ENCODE data around the gene TMEM167A.
A peak's percentile ranks its signal among the peaks of the same experiment; 100 is the strongest.

The TMEM167A gene

GRCh38 chr5:83076742-83077661 lies at the start of gene TMEM167A, which contains the start of gene XRCC4:
Gene TMEM167A, minus strand, starts transcription at chr5:83077394. Its CDS starts 71 bp downstream, at chr5:83077323.
Gene XRCC4, plus strand, starts transcription at chr5:83077547. Its CDS starts 27,373 bp downstream, at chr5:83104920.
- Histone ChIP-seq H3K36me3 (ENCODE audit: control insufficient read depth, insufficient read depth, low read length) (no peaks in the 10 kb centered on the region), H3K27me3 (ENCODE audit: control insufficient read depth, insufficient read depth, low read length) (no peaks in the 10 kb centered on the region), H3K4me3 (ENCODE audit: low read length) (peak within 1 kb of the TSS; percentile 92), H3K4me1 (ENCODE audit: control insufficient read depth, insufficient read depth, low read length) (no peaks in the 10 kb centered on the region), H3K9me3 (ENCODE audit: control insufficient read depth, insufficient read depth, low read length) (no peaks in the 10 kb centered on the region), H3K27ac (ENCODE audit: low read length) (no peak within 1 kb of the TSS)
- no CpG with 5 or more reads among the region's 44 CpGs for WGBS (ENCODE audit: insufficient coverage, insufficient read length)
- peak; percentile 97 for DNase-seq (ENCODE audit: low read depth, low spot score)

GRCh38 chr5:83126501-83126900 lies 49.3 kb upstream of the TMEM167A start:
- no CpG with 5 or more reads among the region's 2 CpGs for WGBS (ENCODE audit: insufficient coverage, insufficient read length)

GRCh38 chr5:83125560-83125959 lies 48.4 kb upstream of the TMEM167A start:
- Histone ChIP-seq H3K9me3 (ENCODE audit: control insufficient read depth, insufficient read depth, low read length) (no peaks in the 10 kb centered on the region), H3K36me3 (ENCODE audit: control insufficient read depth, insufficient read depth, low read length) (no peaks in the 10 kb centered on the region), H3K4me1 (ENCODE audit: control insufficient read depth, insufficient read depth, low read length) (no peaks in the 10 kb centered on the region), H3K27me3 (ENCODE audit: control insufficient read depth, insufficient read depth, low read length) (no peaks in the 10 kb centered on the region), H3K4me3 (ENCODE audit: low read length) (no peak overlapping the region), H3K27ac (ENCODE audit: low read length) (no peak overlapping the region)
- no CpG with 5 or more reads among the region's 7 CpGs for WGBS (ENCODE audit: insufficient coverage, insufficient read length)
- no peak for DNase-seq (ENCODE audit: low read depth, low spot score)

More at GRCh38 chr5:83126501-83126900, 49.3 kb upstream of the TMEM167A start:
- Histone ChIP-seq H3K27me3 (ENCODE audit: control insufficient read depth, insufficient read depth, low read length) (no peaks in the 10 kb centered on the region), H3K27ac (ENCODE audit: low read length) (no peak overlapping the region), H3K9me3 (ENCODE audit: control insufficient read depth, insufficient read depth, low read length) (no peaks in the 10 kb centered on the region), H3K4me1 (ENCODE audit: control insufficient read depth, insufficient read depth, low read length) (no peaks in the 10 kb centered on the region), H3K4me3 (ENCODE audit: low read length) (no peak overlapping the region), H3K36me3 (ENCODE audit: control insufficient read depth, insufficient read depth, low read length) (no peaks in the 10 kb centered on the region)
- no peak for DNase-seq (ENCODE audit: low read depth, low spot score)

GRCh38 chr5:83124593-83124992 lies 47.4 kb upstream of the TMEM167A start:
- Histone ChIP-seq H3K36me3 (ENCODE audit: control insufficient read depth, insufficient read depth, low read length) (no peaks in the 10 kb centered on the region), H3K4me1 (ENCODE audit: control insufficient read depth, insufficient read depth, low read length) (no peaks in the 10 kb centered on the region), H3K4me3 (ENCODE audit: low read length) (no peak overlapping the region), H3K27me3 (ENCODE audit: control insufficient read depth, insufficient read depth, low read length) (no peaks in the 10 kb centered on the region), H3K9me3 (ENCODE audit: control insufficient read depth, insufficient read depth, low read length) (no peaks in the 10 kb centered on the region), H3K27ac (ENCODE audit: low read length) (no peak overlapping the region)
- no CpG with 5 or more reads among the region's 1 CpG for WGBS (ENCODE audit: insufficient coverage, insufficient read length)
- DNase-seq (ENCODE audit: low read depth, low spot score) = no peak

- no peak for DNase-seq (ENCODE audit: low read depth, low spot score)
- no CpG with 5 or more reads among the region's 1 CpG for WGBS (ENCODE audit: insufficient coverage, insufficient read length)
- no peak overlapping the region for H3K27ac ChIP-seq (ENCODE audit: low read length)
- no peaks in the 10 kb centered on the region; the same call in 1 of the 2 replicates for H3K9me3 ChIP-seq (ENCODE audit: control insufficient read depth, insufficient read depth, low read length)
- H3K36me3 ChIP-seq (ENCODE audit: control insufficient read depth, insufficient read depth, low read length) = no peaks in the 10 kb centered on the region
- H3K4me3 ChIP-seq (ENCODE audit: low read length) = no peak overlapping the region
- no peaks in the 10 kb centered on the region for H3K27me3 ChIP-seq (ENCODE audit: control insufficient read depth, insufficient read depth, low read length)
- no peaks in the 10 kb centered on the region for H3K4me1 ChIP-seq (ENCODE audit: control insufficient read depth, insufficient read depth, low read length)
These were observed 41.8 kb upstream of the TMEM167A start for GRCh38 chr5:83118976-83119375.

- Histone ChIP-seq H3K4me3 (ENCODE audit: low read length) (no peak overlapping the region), H3K9me3 (ENCODE audit: control insufficient read depth, insufficient read depth, low read length) (no peaks in the 10 kb centered on the region; the same call in 1 of the 2 replicates), H3K27ac (ENCODE audit: low read length) (no peak overlapping the region), H3K4me1 (ENCODE audit: control insufficient read depth, insufficient read depth, low read length) (no peaks in the 10 kb centered on the region), H3K36me3 (ENCODE audit: control insufficient read depth, insufficient read depth, low read length) (no peaks in the 10 kb centered on the region), H3K27me3 (ENCODE audit: control insufficient read depth, insufficient read depth, low read length) (no peaks in the 10 kb centered on the region)
- no peak for DNase-seq (ENCODE audit: low read depth, low spot score)
- no CpG with 5 or more reads among the region's 1 CpG for WGBS (ENCODE audit: insufficient coverage, insufficient read length)
These were observed 41.3 kb upstream of the TMEM167A start for GRCh38 chr5:83118471-83118870.

- no peaks in the 10 kb centered on the region for H3K36me3 ChIP-seq (ENCODE audit: control insufficient read depth, insufficient read depth, low read length)
- no CpG with 5 or more reads among the region's 1 CpG for WGBS (ENCODE audit: insufficient coverage, insufficient read length)
- no peak overlapping the region for H3K27ac ChIP-seq (ENCODE audit: low read length)
These were observed 38.6 kb upstream of the TMEM167A start for GRCh38 chr5:83115816-83116215.

GRCh38 chr5:83109380-83109779 lies 32.2 kb upstream of the TMEM167A start:
- DNase-seq (ENCODE audit: low read depth, low spot score) = no peak
- H3K4me1 ChIP-seq (ENCODE audit: control insufficient read depth, insufficient read depth, low read length) = no peaks in the 10 kb centered on the region
- H3K27me3 ChIP-seq (ENCODE audit: control insufficient read depth, insufficient read depth, low read length) = no peaks in the 10 kb centered on the region
- H3K9me3 ChIP-seq (ENCODE audit: control insufficient read depth, insufficient read depth, low read length) = no peaks in the 10 kb centered on the region
- no peak overlapping the region for H3K27ac ChIP-seq (ENCODE audit: low read length)
- no peak overlapping the region for H3K4me3 ChIP-seq (ENCODE audit: low read length)
- H3K36me3 ChIP-seq (ENCODE audit: control insufficient read depth, insufficient read depth, low read length) = no peaks in the 10 kb centered on the region
- no CpG with 5 or more reads among the region's 1 CpG for WGBS (ENCODE audit: insufficient coverage, insufficient read length)

More at GRCh38 chr5:83115816-83116215, 38.6 kb upstream of the TMEM167A start:
- Histone ChIP-seq H3K4me1 (ENCODE audit: control insufficient read depth, insufficient read depth, low read length) (no peaks in the 10 kb centered on the region), H3K27me3 (ENCODE audit: control insufficient read depth, insufficient read depth, low read length) (no peaks in the 10 kb centered on the region), H3K4me3 (ENCODE audit: low read length) (no peak overlapping the region), H3K9me3 (ENCODE audit: control insufficient read depth, insufficient read depth, low read length) (no peaks in the 10 kb centered on the region; the same call in 1 of the 2 replicates)
- no peak for DNase-seq (ENCODE audit: low read depth, low spot score)

GRCh38 chr5:83107692-83108420 lies 30.7 kb upstream of the TMEM167A start:
- DNase-seq (ENCODE audit: low read depth, low spot score) = no peak
- no peaks in the 10 kb centered on the region for H3K36me3 ChIP-seq (ENCODE audit: control insufficient read depth, insufficient read depth, low read length)
- H3K9me3 ChIP-seq (ENCODE audit: control insufficient read depth, insufficient read depth, low read length) = no peaks in the 10 kb centered on the region
- no peaks in the 10 kb centered on the region for H3K4me1 ChIP-seq (ENCODE audit: control insufficient read depth, insufficient read depth, low read length)
- H3K4me3 ChIP-seq (ENCODE audit: low read length) = no peak overlapping the region
- WGBS (ENCODE audit: insufficient coverage, insufficient read length) = 100% methylated on average over 1 of the region's 3 CpGs
- no peak overlapping the region for H3K27ac ChIP-seq (ENCODE audit: low read length)
- no peaks in the 10 kb centered on the region for H3K27me3 ChIP-seq (ENCODE audit: control insufficient read depth, insufficient read depth, low read length)

GRCh38 chr5:83104021-83104420 lies 26.8 kb upstream of the TMEM167A start:
- no peaks in the 10 kb centered on the region for H3K27me3 ChIP-seq (ENCODE audit: control insufficient read depth, insufficient read depth, low read length)
- DNase-seq (ENCODE audit: low read depth, low spot score) = no peak
- H3K9me3 ChIP-seq (ENCODE audit: control insufficient read depth, insufficient read depth, low read length) = no peaks in the 10 kb centered on the region
- no peak overlapping the region for H3K4me3 ChIP-seq (ENCODE audit: low read length)
- H3K36me3 ChIP-seq (ENCODE audit: control insufficient read depth, insufficient read depth, low read length) = no peaks in the 10 kb centered on the region
- no peaks in the 10 kb centered on the region for H3K4me1 ChIP-seq (ENCODE audit: control insufficient read depth, insufficient read depth, low read length)
- no peak overlapping the region for H3K27ac ChIP-seq (ENCODE audit: low read length)

Measured in iPS DF 6.9 (cell line).